H9 (cell line): ENCODE results near the gene ZNF396. TPM values are rescaled to one million over a fixed set of nuclear protein-coding genes. Genes with fewer than 3 reads are reported as not detected.

Experiments used
- DNase-seq: peaks from one replicate; pipeline ENCODE4 v3.0.0-alpha.2; 2017
- H2AFZ ChIP-seq: one replicate; pipeline ENCODE4 v1.6.1; 2013; ENCODE audit warnings: mild to moderate bottlenecking, low read length, control low read depth, moderate library complexity
- H2AK5ac ChIP-seq: 2 replicates; pipeline ENCODE4 v1.6.1; 2013; ENCODE audit warnings: low read length, control low read depth, mixed read lengths; ENCODE audit not compliant: insufficient read length
- H2BK120ac ChIP-seq: one replicate; pipeline ENCODE4 v1.6.1; 2013; ENCODE audit warnings: low read depth, mild to moderate bottlenecking, low read length, control low read depth, inconsistent platforms; ENCODE audit not compliant: poor library complexity, severe bottlenecking
- H2BK12ac ChIP-seq: 2 replicates; pipeline ENCODE4 v1.6.1; 2013; ENCODE audit warnings: low read length, control low read depth, mixed read lengths, low read depth; ENCODE audit not compliant: insufficient read length
- H2BK15ac ChIP-seq: 2 replicates; pipeline ENCODE4 v1.6.1; 2013; ENCODE audit warnings: low read depth, low read length, control low read depth
- H2BK20ac ChIP-seq: one replicate; pipeline ENCODE4 v1.6.1; 2013; ENCODE audit warnings: low read depth, mild to moderate bottlenecking, low read length, control low read depth, inconsistent platforms; ENCODE audit not compliant: poor library complexity, severe bottlenecking
- H2BK5ac ChIP-seq: 2 replicates; pipeline ENCODE4 v1.6.1; 2013; ENCODE audit warnings: low read length, control low read depth, mixed read lengths; ENCODE audit not compliant: insufficient read length
- H3K14ac ChIP-seq: 2 replicates; pipeline ENCODE4 v1.6.1; 2013; ENCODE audit warnings: low read length, control low read depth; ENCODE audit not compliant: insufficient read depth
- H3K18ac ChIP-seq: 2 replicates; pipeline ENCODE4 v1.6.1; 2013; ENCODE audit warnings: low read depth, mild to moderate bottlenecking, mixed read lengths, low read length, control low read depth; ENCODE audit not compliant: insufficient read length
- H3K23ac ChIP-seq: 2 replicates; pipeline ENCODE4 v1.6.1; 2013; ENCODE audit warnings: low read length, control low read depth, mixed read lengths, low read depth; ENCODE audit not compliant: insufficient read length
- H3K23me2 ChIP-seq: 2 replicates; pipeline ENCODE4 v1.6.1; 2013; ENCODE audit warnings: low read depth, mild to moderate bottlenecking, mixed read lengths, low read length, control low read depth; ENCODE audit not compliant: insufficient read length, poor library complexity, severe bottlenecking
- H3K27ac ChIP-seq: 2 replicates; pipeline ENCODE4 v1.5.1; 2013; ENCODE audit warnings: low read length, control low read depth, mixed read lengths, low read depth; ENCODE audit not compliant: insufficient read length
- H3K27me3 ChIP-seq: 2 replicates; pipeline ENCODE4 v1.6.1; 2013; ENCODE audit warnings: low read length, control low read depth, inconsistent platforms; ENCODE audit not compliant: insufficient read depth
- H3K4ac ChIP-seq: 2 replicates; pipeline ENCODE4 v1.6.1; 2013; ENCODE audit warnings: low read depth, mild to moderate bottlenecking, control low read depth, inconsistent platforms, low read length, moderate library complexity
- H3K4me1 ChIP-seq: 2 replicates; pipeline ENCODE4 v1.6.1; 2013; ENCODE audit warnings: low read length, control low read depth, inconsistent platforms; ENCODE audit not compliant: insufficient read depth
- H3K4me2 ChIP-seq: 2 replicates; pipeline ENCODE4 v1.6.1; 2013; ENCODE audit warnings: low read length, control low read depth, mixed read lengths; ENCODE audit not compliant: insufficient read length, insufficient read depth
- H3K56ac ChIP-seq: 2 replicates; pipeline ENCODE4 v1.6.1; 2013; ENCODE audit warnings: low read depth, mild to moderate bottlenecking, mixed read lengths, low read length, control low read depth; ENCODE audit not compliant: insufficient read length
- H3K79me1 ChIP-seq: 2 replicates; pipeline ENCODE4 v1.6.1; 2013; ENCODE audit warnings: low read depth, mild to moderate bottlenecking, moderate library complexity, low read length, control low read depth, inconsistent platforms; ENCODE audit not compliant: insufficient read depth, poor library complexity, severe bottlenecking
- H3K79me2 ChIP-seq: 2 replicates; pipeline ENCODE4 v1.6.1; 2013; ENCODE audit warnings: low read length, control low read depth, inconsistent platforms; ENCODE audit not compliant: insufficient read depth
- H3K9ac ChIP-seq: 2 replicates; pipeline ENCODE4 v1.6.1; 2013; ENCODE audit warnings: low read length, control low read depth, mixed read lengths; ENCODE audit not compliant: insufficient read length; ENCODE audit errors: extremely low read depth
- H3K9me3 ChIP-seq: one replicate; pipeline ENCODE4 v1.6.1; 2013; ENCODE audit warnings: low read depth, low read length, inconsistent platforms; ENCODE audit not compliant: control insufficient read depth
- H3T11ph ChIP-seq: one replicate; pipeline ENCODE4 v1.6.1; 2013; ENCODE audit warnings: mild to moderate bottlenecking, low read length, control low read depth, inconsistent platforms
- H4K20me1 ChIP-seq: one replicate; pipeline ENCODE4 v1.6.1; 2013; ENCODE audit not compliant: control insufficient read depth, insufficient read length, insufficient read depth
- H4K5ac ChIP-seq: 2 replicates; pipeline ENCODE4 v1.6.1; 2013; ENCODE audit warnings: low read depth, mild to moderate bottlenecking, mixed read lengths, low read length, control low read depth; ENCODE audit not compliant: insufficient read length
- H4K8ac ChIP-seq: replicated peaks from 2 replicates; pipeline ENCODE4 v1.6.1; 2013; ENCODE audit warnings: low read length, control low read depth, mixed read lengths, low read depth; ENCODE audit not compliant: insufficient read length
- H4K91ac ChIP-seq: 2 replicates; pipeline ENCODE4 v1.6.1; 2013; ENCODE audit warnings: low read depth, mild to moderate bottlenecking, moderate library complexity, mixed read lengths, low read length, control low read depth; ENCODE audit not compliant: insufficient read length
- H3K27ac Mint-ChIP-seq, 3 experiments: 2 replicates in 2 of 3; 3 replicates in 1 of 3; pipeline ENCODE4 v1.8.0; 2020 to 2021; ENCODE audit warnings: mixed read lengths in 3 of 3, mild to moderate bottlenecking in 1 of 3, moderate library complexity in 1 of 3
- H3K27me3 Mint-ChIP-seq: 2 replicates; pipeline ENCODE4 v1.8.0; 2021; ENCODE audit warnings: low read depth, mild to moderate bottlenecking, moderate library complexity, mixed read lengths
- H3K36me3 Mint-ChIP-seq, 3 experiments: 2 replicates in 2 of 3; 3 replicates in 1 of 3; pipeline ENCODE4 v1.8.0; 2020 to 2021; ENCODE audit warnings: low read depth in 3 of 3, mixed read lengths in 3 of 3; ENCODE audit not compliant: insufficient read depth in 1 of 3
- H3K4me1 Mint-ChIP-seq, 2 experiments: 2 replicates each; pipeline ENCODE4 v1.8.0; 2020; ENCODE audit warnings: mixed read lengths in 2 of 2
- H3K4me3 Mint-ChIP-seq, 2 experiments: 2 replicates in 1 of 2; 3 replicates in 1 of 2; pipeline ENCODE4 v1.8.0; 2020 to 2021; ENCODE audit warnings: mild to moderate bottlenecking in 2 of 2, mixed read lengths in 2 of 2, moderate library complexity in 1 of 2
- H3K9me3 Mint-ChIP-seq, 2 experiments: 2 replicates in 1 of 2; 3 replicates in 1 of 2; pipeline ENCODE4 v1.8.0; 2020; ENCODE audit warnings: mild to moderate bottlenecking in 2 of 2, mixed read lengths in 2 of 2, moderate library complexity in 1 of 2
- WGBS: extraction: QIAGEN DNeasy Blood & Tissue Kit; methylation state at CpG from one replicate; pipeline ENCODE4 v1.1.7; 2013; ENCODE audit warnings: missing lambda C conversion rate, low lambda C conversion rate, mixed read lengths; ENCODE audit not compliant: insufficient read length; ENCODE audit errors: extremely low coverage; 5-methylcytosine and 5-hydroxymethylcytosine counted together
- total RNA-seq: library from RNA; stranded (reverse); gene quantifications from 2 replicates; pipeline ENCODE4 v1.2.1, GENCODE V29; 2021
- TF ChIP-seq, protein P1 (sequence below): fragments of 200-600 bp; sonication (generic); conservative IDR thresholded peaks from 3 replicates; pipeline ENCODE4 v1.8.0; 2021; ENCODE audit warnings: antibody characterized with exemption, mild to moderate bottlenecking

The ZNF396 gene
- total RNA-seq, 1 experiment from 2014 or later: 1.2 TPM

DNA sequence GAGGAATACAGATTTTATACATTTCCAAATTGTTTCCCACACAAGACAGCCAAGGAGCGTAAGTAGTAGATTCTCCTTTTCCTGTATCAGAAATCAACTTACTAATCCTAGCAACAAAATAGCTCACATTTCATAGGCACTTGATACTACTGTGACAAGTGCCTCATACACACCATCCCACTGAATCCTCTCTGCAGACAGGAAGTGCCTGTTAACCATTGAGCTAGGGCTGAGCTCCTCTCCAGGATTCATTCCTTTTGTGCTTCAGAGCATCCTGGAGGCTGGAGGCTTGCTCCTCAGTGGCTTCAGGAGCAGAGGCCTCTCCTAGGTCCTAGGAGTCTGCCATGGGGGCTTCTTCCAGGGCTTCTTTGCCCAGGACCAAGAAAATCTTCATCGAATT is 20.8 kb upstream of the ZNF396 start:
- Histone ChIP-seq H3K14ac (no peak overlapping the region), H3T11ph (no peak overlapping the region), H3K79me1 (no peaks in the 10 kb centered on the region), H4K8ac (no peak overlapping the region), H3K4me1 (no peaks in the 10 kb centered on the region), H2AFZ (no peak overlapping the region), H3K4ac (no peak overlapping the region), H2AK5ac (no peak overlapping the region), H2BK120ac (no peak overlapping the region), H3K27me3 (no peaks in the 10 kb centered on the region), H3K9ac (no peak overlapping the region), H3K4me2 (no peak overlapping the region), H3K79me2 (no peaks in the 10 kb centered on the region), H4K91ac (no peak overlapping the region), H3K27ac (no peak overlapping the region), H3K23ac (no peak overlapping the region), H3K18ac (no peak overlapping the region), H4K5ac (no peak overlapping the region), H4K20me1 (no peaks in the 10 kb centered on the region), H3K56ac (no peak overlapping the region), H3K9me3 (no peaks in the 10 kb centered on the region), H2BK20ac (no peak overlapping the region), H2BK12ac (no peak overlapping the region), H2BK15ac (no peak overlapping the region), H2BK5ac (no peak overlapping the region), H3K23me2 (no peaks in the 10 kb centered on the region)
- no peaks in the 10 kb centered on the region for H3K4me1 Mint-ChIP-seq
- no peak overlapping the region for H3K27ac Mint-ChIP-seq
- H3K27me3 Mint-ChIP-seq: peaks cover 3% of the 10 kb centered on the region; the same call in 1 of the 2 replicates
- DNase-seq: no peak
- H3K9me3 Mint-ChIP-seq: peaks cover 0 to 3% of the 10 kb centered on the region in 2 experiments; a peak in 1 of 5 replicates
- no peaks in the 10 kb centered on the region for H3K36me3 Mint-ChIP-seq
- no CpG with 5 or more reads among the region's 2 CpGs for WGBS
- H3K4me3 Mint-ChIP-seq: no peak overlapping the region
- TF ChIP-seq, protein P1, sequence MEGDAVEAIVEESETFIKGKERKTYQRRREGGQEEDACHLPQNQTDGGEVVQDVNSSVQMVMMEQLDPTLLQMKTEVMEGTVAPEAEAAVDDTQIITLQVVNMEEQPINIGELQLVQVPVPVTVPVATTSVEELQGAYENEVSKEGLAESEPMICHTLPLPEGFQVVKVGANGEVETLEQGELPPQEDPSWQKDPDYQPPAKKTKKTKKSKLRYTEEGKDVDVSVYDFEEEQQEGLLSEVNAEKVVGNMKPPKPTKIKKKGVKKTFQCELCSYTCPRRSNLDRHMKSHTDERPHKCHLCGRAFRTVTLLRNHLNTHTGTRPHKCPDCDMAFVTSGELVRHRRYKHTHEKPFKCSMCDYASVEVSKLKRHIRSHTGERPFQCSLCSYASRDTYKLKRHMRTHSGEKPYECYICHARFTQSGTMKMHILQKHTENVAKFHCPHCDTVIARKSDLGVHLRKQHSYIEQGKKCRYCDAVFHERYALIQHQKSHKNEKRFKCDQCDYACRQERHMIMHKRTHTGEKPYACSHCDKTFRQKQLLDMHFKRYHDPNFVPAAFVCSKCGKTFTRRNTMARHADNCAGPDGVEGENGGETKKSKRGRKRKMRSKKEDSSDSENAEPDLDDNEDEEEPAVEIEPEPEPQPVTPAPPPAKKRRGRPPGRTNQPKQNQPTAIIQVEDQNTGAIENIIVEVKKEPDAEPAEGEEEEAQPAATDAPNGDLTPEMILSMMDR: no peak
